Upper lobe of left lung (tissue), 6 donors: Measurements from ENCODE around the gene TCP11L2. TPM values are rescaled to one million over a fixed set of nuclear protein-coding genes. Genes with fewer than 3 reads are reported as not detected.

Experiments used
- ATAC-seq, 2 donors: fragments of 200-7000 bp; cut with Tn5 transposase; one replicate each; pipeline ENCODE4 v1.9.1; 2022; ENCODE audit warnings: mild to moderate bottlenecking in 2 of 2, moderate library complexity in 2 of 2; ENCODE audit not compliant: low FRiP score in 2 of 2
- DNase-seq, 2 donors: peaks; one replicate each; pipeline ENCODE4 v3.0.0-alpha.2; 2019 to 2020
- H3K27ac ChIP-seq, 4 donors: fragments of 200-600 bp; sonication (generic); one replicate each; pipeline ENCODE4 v1.5.1; 2016 to 2019
- H3K27me3 ChIP-seq, 4 donors: fragments of 200-600 bp; sonication (generic); one replicate each; pipeline ENCODE4 v1.5.1; 2017 to 2019
- H3K36me3 ChIP-seq, 4 donors: fragments of 200-600 bp; sonication (generic); one replicate each; pipeline ENCODE4 v1.5.1; 2016 to 2019
- H3K4me1 ChIP-seq, 4 donors: fragments of 200-600 bp; sonication (generic); one replicate each; pipeline ENCODE4 v1.5.1; 2018 to 2019
- H3K4me3 ChIP-seq, 4 donors: fragments of 200-600 bp; sonication (generic); one replicate each; pipeline ENCODE4 v1.5.1; 2017 to 2019; ENCODE audit warnings: mild to moderate bottlenecking in 2 of 4, moderate library complexity in 1 of 4
- H3K9me3 ChIP-seq, 4 donors: fragments of 200-600 bp; sonication (generic); one replicate each; pipeline ENCODE4 v1.5.1; 2018 to 2019
- CTCF ChIP-seq, 6 experiments: fragments of 450-650 bp in 4 of 6; fragments of 200-600 bp in 2 of 6; sonication (generic) in 2 of 6; IDR thresholded peaks; one replicate each; pipeline ENCODE4 v1.5.1; 2016 to 2019; ENCODE audit warnings: antibody characterized with exemption in 6 of 6
- EP300 ChIP-seq, 4 donors: sonication (generic); formaldehyde crosslinking; IDR thresholded peaks; one replicate each; pipeline ENCODE4 v1.5.1; 2017; ENCODE audit warnings: antibody characterized with exemption in 4 of 4, control low read depth in 2 of 4
- POLR2A ChIP-seq, 4 donors: fragments of 450-650 bp; IDR thresholded peaks; one replicate each; pipeline ENCODE4 v1.5.1; 2016 to 2017; ENCODE audit warnings: antibody characterized with exemption in 4 of 4, mild to moderate bottlenecking in 2 of 4
- POLR2AphosphoS5 ChIP-seq, 2 donors: sonication (generic); formaldehyde crosslinking; IDR thresholded peaks; one replicate each; pipeline ENCODE4 v1.5.1; 2017; ENCODE audit warnings: antibody characterized with exemption in 2 of 2
- WGBS, 2 donors: methylation state at CpG; one replicate each; pipeline ENCODE4 v1.1.5; 2017 to 2018; 5-methylcytosine and 5-hydroxymethylcytosine counted together
- small RNA-seq, 4 donors: library from RNA; depleted of rRNA; stranded (forward); fragments of <200 nt; gene quantifications; one replicate each; pipeline ENCODE3, GENCODE V24; 2016
- total RNA-seq, 6 donors: library from RNA; depleted of rRNA in 4 of 6; stranded (reverse); fragments of >200 nt in 4 of 6; gene quantifications; one replicate each; pipeline versions ENCODE4 v1.1.0 to v1.2.1, GENCODE V29; 2016 to 2021
- donor health status: DM: no; HTN: no; CAD: no; lungs with moderate emphysema.
- donor health status: DM: no; HTN: yes; CAD: no; lungs with severe emphysema.

The TCP11L2 gene
- total RNA-seq, 6 donors from 2014 or later, result 43.2 to 77.5 (median 56.2) TPM

GRCh38 chr12:106386813-106387535 is 84.4 kb downstream of the TCP11L2 start:
- Histone ChIP-seq H3K4me1 (no peaks in the 10 kb centered on the region), H3K4me3 (no peak overlapping the region), H3K36me3 (peaks cover 0 to 18% (median 7%) of the 10 kb centered on the region in 4 donors), H3K27me3 (no peaks in the 10 kb centered on the region), H3K9me3 (no peaks in the 10 kb centered on the region), H3K27ac (no peak overlapping the region)
- DNase-seq, result no peak
- ATAC-seq, result no peak
- WGBS, 2 donors, result 92% methylated on average over 5 of the region's 5 CpGs
- TF ChIP-seq CTCF (IDR thresholded peaks at IDR 0.05), result no peak
- no peak for TF ChIP-seq POLR2AphosphoS5 (IDR thresholded peaks at IDR 0.05)
- no peak for TF ChIP-seq EP300 (IDR thresholded peaks at IDR 0.05)
- TF ChIP-seq POLR2A (IDR thresholded peaks at IDR 0.05), result no peak

- Histone ChIP-seq H3K27me3 (no peaks in the 10 kb centered on the region), H3K27ac (no peak overlapping the region), H3K4me3 (no peak overlapping the region), H3K36me3 (peaks cover 0 to 14% (median 5%) of the 10 kb centered on the region in 4 donors), H3K4me1 (no peaks in the 10 kb centered on the region), H3K9me3 (no peaks in the 10 kb centered on the region)
- TF ChIP-seq POLR2AphosphoS5 (IDR thresholded peaks at IDR 0.05) (no peak), CTCF (IDR thresholded peaks at IDR 0.05) (no peak), POLR2A (IDR thresholded peaks at IDR 0.05) (no peak), EP300 (IDR thresholded peaks at IDR 0.05) (no peak)
- DNase-seq, result no peak
- no peak for ATAC-seq
- 86 to 93% methylated on average over 1 of the region's 1 CpG for WGBS, 2 donors
Observed at GRCh38 chr12:106387848-106388377, 85.4 kb downstream of the TCP11L2 start.

- Histone ChIP-seq H3K27me3 (no peaks in the 10 kb centered on the region), H3K4me1 (no peaks in the 10 kb centered on the region), H3K4me3 (no peak overlapping the region), H3K36me3 (peaks cover 0 to 23% (median 8%) of the 10 kb centered on the region in 4 donors), H3K27ac (no peak overlapping the region), H3K9me3 (no peaks in the 10 kb centered on the region)
- TF ChIP-seq CTCF (IDR thresholded peaks at IDR 0.05) (no peak), POLR2A (IDR thresholded peaks at IDR 0.05) (no peak), POLR2AphosphoS5 (IDR thresholded peaks at IDR 0.05) (no peak), EP300 (IDR thresholded peaks at IDR 0.05) (no peak)
- WGBS, 2 donors, result 94 to 96% methylated on average over 4 of the region's 4 CpGs
- ATAC-seq, result no peak
- no peak for DNase-seq
Observed at GRCh38 chr12:106389151-106389550, 86.6 kb downstream of the TCP11L2 start.

DNA sequence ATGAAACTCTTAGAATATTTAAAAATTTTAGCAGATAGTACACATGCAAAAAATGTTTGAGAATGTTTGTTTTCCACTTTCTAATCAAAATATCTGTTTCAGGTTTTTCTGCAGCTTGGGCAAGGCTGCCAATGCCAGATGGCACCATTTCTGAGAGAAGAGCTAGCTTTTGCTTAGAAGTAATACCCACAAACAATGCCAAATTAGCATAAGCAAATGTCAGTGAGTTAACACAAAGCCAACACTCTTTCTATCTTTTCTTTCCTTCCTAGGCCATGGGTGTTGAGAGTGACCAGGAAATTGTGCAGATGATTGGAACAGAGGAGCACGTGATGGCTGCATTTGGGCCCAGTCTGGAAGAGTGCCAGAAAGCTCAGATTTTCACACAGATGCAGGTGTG is 90.2 kb downstream of the TCP11L2 start:
- 76 to 80% methylated on average over 1 of the region's 1 CpG for WGBS, 2 donors
- Histone ChIP-seq H3K4me3 (no peak overlapping the region), H3K27ac (no peak overlapping the region), H3K27me3 (no peaks in the 10 kb centered on the region), H3K4me1 (no peaks in the 10 kb centered on the region), H3K36me3 (peaks cover 0 to 27% (median 17%) of the 10 kb centered on the region in 4 donors), H3K9me3 (no peaks in the 10 kb centered on the region)
- TF ChIP-seq POLR2AphosphoS5 (IDR thresholded peaks at IDR 0.05), result no peak
- TF ChIP-seq CTCF (IDR thresholded peaks at IDR 0.05), result no peak
- no peak for TF ChIP-seq POLR2A (IDR thresholded peaks at IDR 0.05)
- TF ChIP-seq EP300 (IDR thresholded peaks at IDR 0.05), result no peak
- DNase-seq, result no peak
- ATAC-seq, result no peak

Small RNA genes within 50 kb of the gene (small RNA-seq; reads per million reads assigned to genes)
- gene RNU7-94P, result 0 reads per million in 4 donors

Other genes starting within 250 kb of the TCP11L2 start
- gene NUAK1, start 163.8 kb upstream of the TCP11L2 start, total RNA-seq, result 10 to 100 TPM in 4 of 6 donors, 1 to 10 TPM in 2; 7.1 to 28.7 (median 10.9) TPM
- 10 to 100 TPM; 16.8 to 70.8 (median 44.5) TPM for gene CKAP4, start 54.7 kb upstream of the TCP11L2 start, total RNA-seq
- 10 to 100 TPM in 3 of 6 donors, 1 to 10 TPM in 3; 7.2 to 14.7 (median 10.6) TPM for gene POLR3B, start 55.0 kb downstream of the TCP11L2 start, total RNA-seq